ENCODE results near the gene SUSD6.
A peak's percentile ranks its signal among the peaks of the same experiment; 100 is the strongest.
"Not testable (repeated sequence)": the region's sequence is repeated elsewhere in the genome, so short reads cannot be mapped to it uniquely, and the experiment has no call there.

Gene SUSD6

DNA sequence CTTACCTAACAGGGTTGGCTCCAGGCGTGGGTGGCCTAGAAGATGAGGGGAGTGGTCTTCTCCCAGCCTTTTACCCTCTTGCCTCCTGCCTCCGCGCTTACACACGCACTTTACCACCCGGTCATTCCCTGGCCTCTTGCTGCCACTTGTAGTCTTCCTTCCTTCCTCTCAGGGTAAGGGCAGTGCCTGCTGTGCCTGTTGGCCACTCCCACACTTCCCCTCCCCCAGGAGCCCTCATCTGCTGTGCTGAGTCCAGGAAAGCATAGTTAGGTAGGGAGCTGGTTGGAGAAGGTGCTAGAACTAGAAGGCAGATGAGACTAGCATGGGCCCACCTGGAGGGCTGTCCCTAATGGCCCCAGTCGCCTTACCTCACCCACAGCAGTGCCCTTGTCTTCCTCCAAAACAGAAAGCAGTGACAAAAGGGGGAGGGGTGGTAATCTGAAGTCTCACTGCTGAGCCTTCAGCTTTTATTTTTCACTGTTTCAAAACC is 101.2 kb downstream of the SUSD6 start:
- no peak for DNase-seq (ENCODE audit: low spot score)

DNA sequence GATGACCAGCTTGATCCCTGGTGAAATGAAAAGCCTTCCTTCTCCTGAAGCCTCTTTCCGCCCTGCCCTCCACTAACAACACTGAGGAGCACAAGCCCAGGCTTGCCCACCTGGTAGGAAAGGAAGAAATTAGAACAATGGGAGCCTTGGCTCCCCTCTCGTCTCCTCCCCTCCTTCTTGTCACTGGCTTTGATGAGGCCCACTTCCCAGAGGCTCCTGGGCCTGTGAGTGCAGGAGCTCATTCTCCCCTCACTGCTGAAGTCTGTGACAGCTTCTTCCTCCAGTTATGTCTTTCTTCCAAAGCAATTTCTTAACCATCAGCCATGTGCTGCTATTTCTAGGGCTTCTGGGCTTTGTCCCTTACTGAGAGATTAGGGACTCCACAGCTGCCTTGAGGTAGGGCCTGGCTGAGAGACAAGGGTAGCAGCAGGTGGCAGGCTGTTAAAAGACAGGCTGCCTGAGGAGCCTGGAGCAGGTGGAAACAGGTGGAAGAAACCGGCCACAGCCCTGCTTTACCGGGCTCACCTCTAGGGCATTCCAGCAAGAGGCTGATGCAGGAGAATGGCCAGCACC is 101.9 kb downstream of the SUSD6 start:
- no peak for DNase-seq (ENCODE audit: low spot score)

DNA sequence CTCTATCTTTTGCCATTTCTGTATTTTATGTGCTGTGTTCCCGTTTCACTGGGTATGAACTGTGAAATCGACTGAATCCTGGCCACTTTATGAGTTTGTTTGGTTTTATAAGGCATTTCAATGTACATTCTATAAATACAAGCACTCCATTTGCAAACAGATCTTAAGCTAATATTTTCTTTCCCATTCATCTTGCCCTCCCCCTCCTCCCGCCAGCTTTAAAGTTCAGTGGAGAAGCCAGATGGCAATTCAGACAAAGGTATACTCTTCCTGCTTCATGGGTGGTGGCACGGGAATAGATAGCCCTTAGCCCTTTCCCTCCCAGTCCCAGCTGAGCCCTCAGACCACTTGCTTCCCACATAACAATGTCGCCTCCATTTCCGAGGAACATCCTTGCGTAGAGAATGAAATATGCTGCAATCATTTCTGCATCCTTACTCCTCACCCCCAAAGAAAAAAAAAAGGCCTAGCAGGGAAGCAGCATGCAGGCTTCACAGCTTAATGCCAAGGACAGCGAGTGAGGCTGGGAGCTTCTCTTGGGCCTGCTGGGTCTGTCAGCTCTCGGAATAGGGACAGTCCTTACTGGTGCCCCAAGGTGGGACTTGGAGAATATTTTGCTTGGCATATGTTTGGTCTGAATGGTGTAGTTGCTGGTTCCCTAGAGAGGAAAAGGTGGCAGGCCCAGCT is 102.7 kb downstream of the SUSD6 start:
- no peak for DNase-seq (ENCODE audit: low spot score)

DNA sequence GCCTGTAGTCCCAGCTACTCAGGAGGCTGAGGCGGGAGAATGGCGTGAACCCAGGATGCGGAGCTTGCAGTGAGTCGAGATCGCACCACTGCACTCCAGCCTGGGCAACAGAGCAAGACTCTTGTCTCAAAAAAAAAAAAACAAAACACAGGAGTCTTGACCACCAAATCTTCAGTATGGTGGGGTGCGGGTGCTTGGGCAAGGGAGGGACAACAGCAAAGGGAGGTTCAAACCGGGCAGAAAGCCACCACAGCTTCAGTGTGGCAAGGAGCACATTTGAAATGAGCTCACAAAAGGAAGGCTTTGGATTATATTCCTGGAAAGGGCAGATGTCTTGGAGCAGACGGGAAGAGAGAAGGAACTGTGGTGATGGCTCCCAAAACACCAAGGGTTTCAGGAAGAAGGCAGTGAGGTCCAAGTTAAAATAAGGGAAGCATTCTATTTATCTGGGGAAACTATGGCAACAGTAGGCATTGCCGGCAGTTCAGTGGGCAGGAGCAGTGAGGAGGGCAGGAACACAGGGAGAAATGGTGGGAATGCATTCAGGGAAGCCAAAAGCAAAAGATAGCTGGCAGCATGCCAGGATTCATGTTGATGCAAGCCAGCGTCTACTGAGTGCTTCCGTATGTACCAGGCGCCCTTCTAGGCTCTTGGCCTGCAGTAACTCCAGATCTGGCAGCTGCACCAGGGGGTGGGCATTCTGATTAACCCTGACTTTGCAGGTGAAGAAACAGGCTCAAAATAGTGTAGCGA is 104.5 kb downstream of the SUSD6 start:
- DNase-seq (ENCODE audit: low spot score) = peak; percentile 79

DNA sequence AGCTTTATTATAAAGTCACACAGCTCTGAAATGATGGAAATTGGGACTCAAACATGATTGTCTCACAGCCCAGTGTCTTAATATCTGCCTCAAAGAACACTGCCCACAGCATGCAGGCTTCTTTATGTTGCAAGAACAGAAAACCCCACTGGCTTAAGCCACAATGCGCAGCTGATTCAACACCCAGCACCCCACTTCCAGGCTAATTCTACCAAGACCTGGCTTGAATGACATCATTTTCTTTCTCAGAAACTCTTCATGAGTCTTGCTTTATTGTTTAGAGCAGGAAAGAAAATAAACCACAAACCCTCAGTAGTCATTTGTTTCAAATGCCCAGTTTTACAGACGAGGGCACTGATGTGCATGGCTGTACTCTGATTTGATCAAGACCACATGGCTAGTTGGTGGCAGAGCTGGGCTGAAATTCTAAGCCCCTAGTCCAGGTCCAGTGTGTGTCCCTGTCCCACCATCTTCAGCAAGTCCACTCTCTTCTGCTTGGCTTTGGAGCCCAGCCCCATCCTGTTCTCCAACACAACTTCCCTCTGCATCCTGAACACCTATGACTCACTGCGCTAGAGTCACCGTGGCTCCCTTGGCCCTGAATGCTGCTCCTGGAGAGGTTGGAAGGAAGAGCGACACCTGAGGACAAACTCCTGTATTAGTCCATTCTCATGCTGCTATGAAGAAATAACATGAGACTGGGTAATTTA is 105.2 kb downstream of the SUSD6 start:
- peak; percentile 78 for DNase-seq (ENCODE audit: low spot score)

DNA sequence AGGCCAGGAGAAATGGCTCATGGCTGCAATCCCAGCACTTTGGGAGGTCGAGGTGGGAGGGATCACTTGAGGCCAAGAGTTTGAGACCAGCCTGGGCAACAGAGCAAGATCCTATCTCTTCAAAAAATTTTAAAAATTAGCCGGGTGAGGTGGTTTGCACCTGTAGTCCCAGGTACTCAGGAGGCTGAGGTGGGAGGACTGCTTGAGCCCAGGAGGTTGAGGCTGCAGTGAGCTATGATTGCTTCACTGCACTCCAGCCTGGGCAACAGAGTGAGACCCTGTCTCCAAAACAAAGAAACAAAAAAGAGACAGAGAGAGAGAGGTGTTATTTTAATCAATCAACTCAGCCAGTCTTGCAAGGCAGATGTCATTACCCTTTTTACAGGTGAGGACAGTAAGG is 107.2 kb downstream of the SUSD6 start:
- not testable (repeated sequence) for DNase-seq (ENCODE audit: low spot score)

DNA sequence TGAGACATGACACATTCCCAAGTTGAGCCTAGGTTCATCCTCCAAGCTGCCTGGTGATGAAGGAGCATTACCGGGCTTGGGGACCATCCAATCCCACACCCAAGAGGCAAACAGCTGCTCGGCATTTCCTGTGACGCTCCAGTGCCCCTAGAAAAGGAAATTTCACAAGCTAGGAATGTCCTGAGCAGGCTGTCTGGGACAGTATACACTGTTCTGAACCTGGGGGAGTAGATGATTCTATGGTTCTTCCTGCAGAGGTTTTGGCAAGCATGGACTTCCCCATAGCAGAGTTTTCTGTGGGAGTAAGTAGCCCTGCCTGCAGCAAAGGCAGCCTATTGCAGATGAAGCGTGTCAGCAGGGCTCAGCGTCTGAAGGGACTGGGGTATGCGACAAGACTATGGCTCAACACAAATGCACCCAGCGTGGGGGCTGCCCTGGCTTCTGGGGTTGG is 108.1 kb downstream of the SUSD6 start:
- DNase-seq (ENCODE audit: low spot score) = peak; percentile 88

DNA sequence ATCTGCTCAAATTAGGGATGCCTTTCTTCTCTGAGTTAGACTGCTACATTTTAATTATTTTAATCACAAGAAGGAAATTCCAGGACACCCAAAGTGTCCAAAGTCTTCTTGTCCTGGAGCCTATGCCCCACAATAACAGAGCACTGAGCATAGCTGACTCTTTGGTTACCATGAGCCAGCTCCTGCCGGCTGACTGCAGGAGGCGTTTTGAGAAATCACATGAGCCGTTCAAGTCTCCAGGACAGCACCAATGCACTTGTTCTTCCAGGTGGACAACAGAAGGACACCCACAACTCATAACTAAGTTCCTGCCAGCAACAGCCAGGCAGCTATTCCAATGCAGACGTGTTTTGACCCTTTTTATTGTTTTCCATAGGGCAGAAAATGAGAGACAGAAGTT is 109.5 kb downstream of the SUSD6 start:
- no peak for DNase-seq (ENCODE audit: low spot score)

DNA sequence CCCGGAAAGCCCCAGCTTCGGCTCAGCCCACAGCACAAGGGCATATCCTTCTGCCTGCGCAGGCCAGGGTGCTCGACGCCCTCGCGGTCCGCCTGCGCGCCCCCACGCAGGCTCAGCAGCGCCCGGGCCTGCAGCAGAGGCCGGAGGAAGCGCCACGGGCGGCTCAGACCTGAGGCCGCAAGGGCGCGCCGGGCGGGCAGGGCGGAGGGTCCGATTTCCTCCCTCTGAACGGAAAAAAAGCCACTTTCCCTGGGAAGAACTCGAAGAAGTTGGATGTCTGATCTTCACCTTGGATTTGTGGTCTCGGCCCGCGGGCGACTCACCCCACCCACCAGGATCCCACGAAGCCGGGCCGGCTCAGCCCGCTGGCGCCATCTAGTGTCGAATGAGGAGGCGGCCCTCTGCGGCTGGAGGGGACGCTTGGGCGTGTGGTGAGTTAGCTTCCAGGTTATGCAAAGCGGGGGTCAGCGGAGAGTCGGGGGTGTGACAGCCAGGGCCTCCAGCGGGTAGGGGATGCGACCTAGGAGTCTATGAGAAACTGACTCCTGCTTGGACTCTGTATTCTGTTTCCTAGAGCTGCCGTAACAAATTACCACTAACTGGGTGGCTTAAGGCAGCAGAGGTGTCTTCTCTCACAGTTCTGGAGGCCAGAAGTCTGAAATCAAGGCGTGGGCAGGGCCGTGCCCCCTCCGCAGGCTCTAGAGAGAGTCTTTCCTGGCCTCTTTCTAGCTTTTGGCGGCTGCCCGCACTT is 115.5 kb downstream of the SUSD6 start:
- DNase-seq (ENCODE audit: low spot score) = peak; percentile 95

DNA sequence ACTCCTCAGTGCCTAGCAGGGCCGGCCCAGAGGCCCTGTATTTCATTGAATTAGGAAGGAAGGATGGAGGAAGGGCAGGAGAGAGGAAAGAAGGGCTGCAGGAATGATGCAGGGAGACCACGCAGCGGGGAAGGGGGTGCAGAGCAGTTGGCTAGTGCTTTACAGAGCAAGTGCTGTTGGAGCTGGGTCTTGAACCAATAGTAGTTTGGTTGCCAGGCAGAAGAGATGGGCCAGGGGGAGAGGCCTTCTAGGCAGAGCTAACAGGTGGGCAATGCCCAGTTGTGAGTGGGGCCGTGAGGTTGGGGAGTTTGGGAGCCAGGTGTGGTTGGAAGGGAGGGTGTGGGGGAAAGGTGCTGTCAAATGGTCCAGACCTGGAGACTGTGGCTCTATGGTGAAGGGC is 116.5 kb downstream of the SUSD6 start:
- no peak for DNase-seq (ENCODE audit: low spot score)

DNA sequence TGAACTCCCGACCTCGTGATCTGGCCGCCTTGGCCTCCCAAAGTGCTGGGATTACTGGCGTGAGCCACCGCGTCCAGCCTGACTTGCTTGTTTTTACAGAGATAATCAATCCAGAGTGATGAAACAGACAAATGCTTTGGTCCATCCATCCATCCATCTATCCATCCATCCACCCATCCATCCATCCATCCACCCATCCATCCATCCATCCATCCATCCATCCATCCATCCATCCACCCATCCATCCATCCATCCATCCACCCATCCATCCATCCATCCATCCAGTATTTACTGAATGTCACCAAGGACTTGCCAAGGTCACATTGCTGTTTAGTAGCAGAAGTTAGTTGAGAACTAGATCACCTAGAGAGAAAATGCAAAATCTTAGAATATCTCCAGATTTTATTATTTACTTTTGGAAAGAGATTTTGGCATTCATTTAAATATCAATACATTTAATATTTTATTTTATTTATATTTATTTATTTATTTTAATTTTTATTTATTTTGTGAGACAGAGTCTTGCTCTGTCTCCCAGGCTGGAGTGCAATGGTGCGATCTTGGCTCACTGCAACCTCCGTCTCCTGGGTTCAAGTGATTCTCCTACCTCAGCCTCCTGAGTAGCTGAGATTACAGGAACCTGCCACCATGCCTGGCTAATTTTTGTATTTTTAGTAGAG is 120.7 kb downstream of the SUSD6 start:
- not testable (repeated sequence) for DNase-seq (ENCODE audit: low spot score)

DNA sequence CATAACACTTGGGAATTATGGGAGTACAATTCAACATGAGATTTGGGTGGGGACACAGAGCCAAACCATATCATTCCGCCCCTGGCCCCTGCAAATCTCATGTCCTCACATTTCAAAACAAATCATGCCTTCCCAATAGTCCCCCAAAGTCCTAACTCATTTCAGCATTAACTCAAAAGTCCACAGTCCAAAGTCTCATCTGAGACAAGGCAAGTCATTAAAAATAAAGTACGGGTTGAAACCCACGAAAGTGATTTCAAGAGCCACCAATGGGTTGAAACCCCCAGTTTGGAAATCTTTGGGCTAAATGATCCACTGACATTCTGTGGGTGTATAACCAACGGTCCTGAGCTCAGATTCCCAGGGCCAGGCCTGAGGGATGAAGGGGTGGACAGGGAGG is 125.0 kb downstream of the SUSD6 start:
- not testable (repeated sequence) for DNase-seq (ENCODE audit: low spot score)

DNA sequence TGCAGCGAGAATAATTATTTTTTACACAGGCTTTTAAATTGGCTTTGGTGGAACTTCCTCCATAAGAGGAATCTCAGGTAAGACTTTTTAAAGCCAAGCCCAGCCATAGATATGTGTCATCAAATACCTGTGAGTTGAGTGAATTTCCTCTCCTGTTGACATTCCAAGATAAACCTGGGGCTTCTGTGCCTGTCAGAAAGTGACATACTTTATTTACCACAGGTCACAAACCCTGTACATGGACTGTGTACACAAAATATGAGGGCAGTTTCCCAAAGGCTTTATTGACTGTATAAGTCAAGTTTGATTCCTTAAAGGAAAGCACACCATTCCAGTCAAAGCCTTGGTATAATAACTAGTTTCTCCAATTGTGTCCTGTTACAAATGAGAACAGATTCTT is 129.7 kb downstream of the SUSD6 start:
- DNase-seq (ENCODE audit: low spot score) = no peak

DNA sequence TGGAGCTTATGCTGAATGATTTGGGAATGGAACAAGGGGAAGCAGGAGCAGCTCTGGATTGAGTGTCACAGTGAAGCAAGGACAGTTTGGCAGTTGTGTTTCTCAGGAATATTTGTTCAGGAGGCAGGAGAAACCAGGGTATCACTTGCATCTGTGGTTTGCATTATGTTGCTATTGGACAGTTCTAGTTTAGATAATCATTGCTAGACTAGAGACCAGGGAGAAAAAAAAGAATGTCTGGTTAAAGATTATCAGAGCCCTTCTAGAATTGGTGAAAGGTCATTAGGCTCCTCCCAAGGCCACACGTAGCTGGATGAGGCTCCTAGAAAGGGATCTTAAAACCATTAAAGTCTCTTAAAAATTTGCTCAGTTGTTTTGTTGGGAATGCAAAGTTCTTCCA is 138.6 kb downstream of the SUSD6 start:
- no peak for DNase-seq (ENCODE audit: low spot score)

DNA sequence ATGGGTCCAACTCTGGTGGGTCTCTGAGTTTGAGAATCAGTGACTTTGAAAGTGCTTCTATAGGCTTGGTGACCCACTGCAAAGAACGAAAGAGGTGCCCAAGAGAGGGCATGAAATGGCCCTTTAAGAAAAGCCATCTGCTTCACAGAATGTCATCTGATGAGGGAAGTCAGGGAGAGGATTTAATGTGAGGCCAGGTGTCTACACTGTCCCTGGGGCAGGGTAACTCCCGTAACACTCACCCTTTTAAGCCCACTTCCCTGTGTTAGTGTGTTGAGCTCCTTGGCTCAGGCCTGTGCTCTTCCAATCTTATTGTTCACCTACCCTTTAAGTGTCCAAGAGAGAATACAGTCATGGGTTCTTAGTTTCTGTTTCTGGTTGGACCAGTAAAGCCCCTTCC is 139.1 kb downstream of the SUSD6 start:
- DNase-seq (ENCODE audit: low spot score) = no peak

DNA sequence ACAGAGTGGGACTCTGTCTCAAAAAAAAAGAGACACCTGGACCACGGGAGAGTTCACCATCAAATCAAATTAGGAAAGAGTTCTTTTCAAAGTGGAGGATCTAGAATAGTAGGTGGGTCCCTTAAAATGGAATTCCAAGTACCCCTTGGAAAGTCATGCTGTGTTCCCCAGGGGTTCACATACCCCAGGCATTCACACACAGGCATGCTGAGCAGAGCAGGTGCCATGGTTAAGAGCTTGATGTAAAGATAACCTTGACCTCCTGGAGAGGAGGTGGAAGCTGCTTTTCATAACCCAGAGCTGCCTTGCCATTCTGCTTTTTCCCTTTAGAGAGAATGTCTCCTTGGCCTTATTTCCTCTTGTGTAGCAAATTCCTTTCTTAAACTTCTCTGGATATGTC is 141.4 kb downstream of the SUSD6 start:
- DNase-seq (ENCODE audit: low spot score) = no peak

DNA sequence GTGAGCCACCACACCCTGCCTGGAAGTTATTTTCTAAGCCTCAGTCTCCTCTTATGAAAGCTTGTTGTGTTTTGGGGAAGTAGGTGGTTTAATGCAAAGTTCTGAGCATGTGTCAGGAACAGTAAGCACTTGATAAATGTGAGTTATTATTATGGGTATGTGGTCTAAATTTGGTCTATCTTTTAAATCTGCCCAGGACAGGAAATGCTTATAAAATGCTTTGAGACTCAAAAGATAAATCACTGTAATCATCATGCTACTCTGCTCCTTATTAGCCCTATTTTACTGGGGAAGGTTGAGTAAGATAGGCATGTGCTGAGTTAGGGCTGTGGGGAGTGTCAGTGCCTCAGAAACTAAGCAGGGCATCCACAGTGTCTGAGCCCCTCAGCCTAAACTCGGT is 142.5 kb downstream of the SUSD6 start:
- DNase-seq (ENCODE audit: low spot score) = no peak

DNA sequence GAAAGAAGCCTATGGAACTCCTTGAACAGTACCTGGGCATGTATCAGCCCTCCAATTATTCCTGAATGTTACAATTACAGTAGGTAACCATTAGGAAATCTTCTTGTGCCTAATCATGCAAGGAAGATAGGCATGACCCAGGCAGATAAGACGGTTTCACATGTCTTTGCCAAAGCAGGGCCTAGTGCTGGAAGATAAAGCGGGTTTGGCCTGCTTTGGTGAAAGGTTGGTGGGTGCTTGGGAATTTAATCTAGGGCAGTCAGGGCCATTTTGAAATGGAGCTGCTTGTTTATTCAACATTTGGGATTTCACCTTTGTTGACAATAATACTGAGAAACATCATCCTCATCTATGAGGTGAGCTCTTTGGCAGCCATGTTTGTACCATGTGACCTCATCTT is 143.1 kb downstream of the SUSD6 start:
- DNase-seq (ENCODE audit: low spot score) = no peak

DNA sequence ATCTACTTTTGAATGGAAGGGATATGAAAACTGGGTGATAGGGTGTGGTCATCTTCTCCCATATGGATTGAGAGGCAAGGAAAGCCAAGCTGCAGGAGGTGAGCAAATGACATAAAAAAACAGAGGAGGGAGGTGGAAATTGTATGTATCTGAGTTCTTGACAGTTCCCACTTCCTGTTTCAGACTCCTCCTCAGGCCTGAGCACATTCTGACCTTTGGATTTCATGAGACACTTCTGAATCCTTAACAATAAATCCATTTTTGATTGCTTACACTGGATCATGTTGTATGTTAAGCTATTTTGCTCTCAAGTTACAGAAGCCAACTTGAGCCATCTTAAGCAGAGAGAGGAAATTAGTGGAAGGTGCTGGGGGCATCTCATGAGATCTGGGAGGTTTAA is 143.9 kb downstream of the SUSD6 start:
- no peak for DNase-seq (ENCODE audit: low spot score)

DNA sequence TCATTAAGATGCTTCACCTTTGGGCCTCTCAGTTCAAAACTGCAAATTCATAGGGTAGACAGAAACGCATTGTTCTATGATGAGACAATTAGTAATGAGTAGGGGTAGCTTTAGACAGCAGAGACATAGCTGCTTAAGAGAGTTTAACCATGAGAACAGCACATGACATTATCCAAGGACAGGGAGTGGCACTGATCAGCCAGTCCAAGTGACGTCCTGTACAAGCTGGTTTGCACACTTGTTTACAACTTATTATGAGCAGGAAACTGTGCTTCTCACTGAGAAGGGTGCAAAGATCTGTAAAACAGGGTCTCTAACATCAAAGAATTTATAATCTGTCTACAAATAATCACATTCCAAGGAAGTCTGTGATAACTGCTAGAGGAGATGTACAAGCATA is 144.4 kb downstream of the SUSD6 start:
- no peak for DNase-seq (ENCODE audit: low spot score)

DNA sequence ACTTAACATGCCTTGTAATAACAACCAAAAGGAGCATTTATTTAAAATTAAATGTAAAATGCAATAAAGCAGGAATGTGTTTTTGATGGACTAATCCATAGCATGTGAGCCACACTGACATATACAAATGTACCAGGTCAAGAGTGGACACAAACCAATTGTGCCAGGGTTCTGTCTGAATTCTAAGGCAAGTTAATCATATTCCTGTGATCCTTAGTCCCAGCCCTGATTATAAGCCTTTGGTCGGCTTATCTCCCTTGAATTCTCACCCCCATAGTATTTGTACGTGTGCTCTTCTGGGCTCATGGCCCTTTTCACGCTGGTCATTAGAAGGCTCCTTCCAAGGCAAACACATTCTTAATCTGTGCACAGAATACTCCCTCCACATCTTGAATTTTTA is 144.9 kb downstream of the SUSD6 start:
- DNase-seq (ENCODE audit: low spot score) = no peak

Measured in GM03348 (cell line).